ENCODE data around the gene PRR4. TPM values are rescaled to one million over a fixed set of nuclear protein-coding genes. Genes with fewer than 3 reads are reported as not detected.

Gene PRR4
- total RNA-seq, 3 donors from 2014 or later (not counting 1 experiment from before 2014, with no cell fraction given) = 3.0 to 8.1 (median 3.6) TPM

GRCh38 chr12:10810068-10810467 is 39.2 kb downstream of the PRR4 start, which contains the start of gene TAS2R9:
TSS of gene TAS2R9 (minus strand) at chr12:10810168. CDS start at chr12:10810075, 93 bp downstream.
- no peak for DNase-seq
- Histone ChIP-seq H3K27me3 (ENCODE audit: control insufficient read depth, insufficient read depth, low read length) (peaks cover 18% of the 10 kb centered on the region), H3K9me3 (ENCODE audit: control insufficient read depth, insufficient read depth, low read length) (no peaks in the 10 kb centered on the region), H3K36me3 (ENCODE audit: control insufficient read depth, insufficient read depth, low read length) (no peaks in the 10 kb centered on the region), H3K4me3 (ENCODE audit: low read length) (no peak within 1 kb of the TSS), H3K4me1 (ENCODE audit: control insufficient read depth, insufficient read depth, low read length) (no peaks in the 10 kb centered on the region), H3K27ac (ENCODE audit: low read length) (no peak within 1 kb of the TSS)
- no peak within 1 kb of the TSS for H3K4me3 Mint-ChIP-seq
- ATAC-seq = no peak
- peaks cover 25 to 75% of the 10 kb centered on the region in 2 donors for H3K27me3 Mint-ChIP-seq (ENCODE audit: low read depth in 2 of 2)
- H3K4me1 Mint-ChIP-seq = no peaks in the 10 kb centered on the region
- no peak within 1 kb of the TSS for H3K27ac Mint-ChIP-seq
- H3K36me3 Mint-ChIP-seq = no peaks in the 10 kb centered on the region
- TF ChIP-seq CTCF (IDR thresholded peaks at IDR 0.05) = no peak
- intact Hi-C loops (cut with micrococcal nuclease) = no loop called here
- no peaks in the 10 kb centered on the region for H3K9me3 Mint-ChIP-seq

- H3K27me3 Mint-ChIP-seq (ENCODE audit: low read depth in 2 of 2) = peaks cover 22 to 62% of the 10 kb centered on the region in 2 donors
- Histone ChIP-seq H3K4me1 (ENCODE audit: control insufficient read depth, insufficient read depth, low read length) (no peaks in the 10 kb centered on the region), H3K27me3 (ENCODE audit: control insufficient read depth, insufficient read depth, low read length) (peaks cover 16% of the 10 kb centered on the region), H3K36me3 (ENCODE audit: control insufficient read depth, insufficient read depth, low read length) (no peaks in the 10 kb centered on the region), H3K27ac (ENCODE audit: low read length) (no peak within 1 kb of the TSS), H3K4me3 (ENCODE audit: low read length) (no peak within 1 kb of the TSS), H3K9me3 (ENCODE audit: control insufficient read depth, insufficient read depth, low read length) (no peaks in the 10 kb centered on the region)
- no CpG with 5 or more reads among the region's 1 CpG for WGBS (ENCODE audit: insufficient coverage)
- H3K9me3 Mint-ChIP-seq = no peaks in the 10 kb centered on the region
- intact Hi-C loops (cut with micrococcal nuclease) = no loop called here
- H3K4me3 Mint-ChIP-seq = no peak within 1 kb of the TSS
- ATAC-seq (no peak), DNase-seq (no peak)
- no peaks in the 10 kb centered on the region for H3K4me1 Mint-ChIP-seq
- H3K36me3 Mint-ChIP-seq = no peaks in the 10 kb centered on the region
- H3K27ac Mint-ChIP-seq = no peak within 1 kb of the TSS
- no peak for TF ChIP-seq CTCF (IDR thresholded peaks at IDR 0.05)
Observed at GRCh38 chr12:10807186-10807585, 42.1 kb downstream of the PRR4 start, which contains the start of gene TAS2R8. TSS of gene TAS2R8 (minus strand) at chr12:10807286. CDS start at chr12:10806980, 306 bp downstream.

GRCh38 chr12:10802587-10802986 is 46.7 kb downstream of the PRR4 start, which contains the start of gene TAS2R7:
TSS of gene TAS2R7 (minus strand) at chr12:10802627. CDS start at chr12:10802570, 57 bp downstream.
- Histone ChIP-seq H3K4me3 (ENCODE audit: low read length) (no peak within 1 kb of the TSS), H3K27ac (ENCODE audit: low read length) (no peak within 1 kb of the TSS), H3K9me3 (ENCODE audit: control insufficient read depth, insufficient read depth, low read length) (no peaks in the 10 kb centered on the region), H3K4me1 (ENCODE audit: control insufficient read depth, insufficient read depth, low read length) (no peaks in the 10 kb centered on the region), H3K36me3 (ENCODE audit: control insufficient read depth, insufficient read depth, low read length) (no peaks in the 10 kb centered on the region), H3K27me3 (ENCODE audit: control insufficient read depth, insufficient read depth, low read length) (peaks cover 18% of the 10 kb centered on the region)
- WGBS (ENCODE audit: insufficient coverage) = 90% methylated on average over 4 of the region's 4 CpGs
- H3K4me3 Mint-ChIP-seq = no peak within 1 kb of the TSS
- H3K36me3 Mint-ChIP-seq = no peaks in the 10 kb centered on the region
- TF ChIP-seq CTCF (IDR thresholded peaks at IDR 0.05) = no peak
- no peak within 1 kb of the TSS for H3K27ac Mint-ChIP-seq
- H3K9me3 Mint-ChIP-seq = no peaks in the 10 kb centered on the region
- ATAC-seq = no peak
- intact Hi-C loops (cut with micrococcal nuclease) = no loop called here
- no peaks in the 10 kb centered on the region for H3K4me1 Mint-ChIP-seq
- peaks cover 21 to 55% of the 10 kb centered on the region in 2 donors for H3K27me3 Mint-ChIP-seq (ENCODE audit: low read depth in 2 of 2)
- DNase-seq = no peak

GRCh38 chr12:10801741-10802140 is 47.5 kb downstream of the PRR4 start:
- intact Hi-C loops (cut with micrococcal nuclease) = no loop called here
- H3K27ac Mint-ChIP-seq = no peak overlapping the region
- Histone ChIP-seq H3K27ac (ENCODE audit: low read length) (no peak overlapping the region), H3K9me3 (ENCODE audit: control insufficient read depth, insufficient read depth, low read length) (no peaks in the 10 kb centered on the region), H3K4me3 (ENCODE audit: low read length) (no peak overlapping the region), H3K36me3 (ENCODE audit: control insufficient read depth, insufficient read depth, low read length) (no peaks in the 10 kb centered on the region), H3K27me3 (ENCODE audit: control insufficient read depth, insufficient read depth, low read length) (peaks cover 14% of the 10 kb centered on the region), H3K4me1 (ENCODE audit: control insufficient read depth, insufficient read depth, low read length) (no peaks in the 10 kb centered on the region)
- TF ChIP-seq CTCF (IDR thresholded peaks at IDR 0.05) = no peak
- no peak overlapping the region for H3K4me3 Mint-ChIP-seq
- no peaks in the 10 kb centered on the region for H3K4me1 Mint-ChIP-seq
- ATAC-seq = no peak
- DNase-seq = no peak
- H3K27me3 Mint-ChIP-seq (ENCODE audit: low read depth in 2 of 2) = peaks cover 22 to 55% of the 10 kb centered on the region in 2 donors
- H3K9me3 Mint-ChIP-seq = no peaks in the 10 kb centered on the region
- WGBS (ENCODE audit: insufficient coverage) = 81% methylated on average over 5 of the region's 5 CpGs
- no peaks in the 10 kb centered on the region for H3K36me3 Mint-ChIP-seq

Data from natural killer cell (primary cell).